ENCODE data around the gene MCRIP2.

MCRIP2 gene

DNA sequence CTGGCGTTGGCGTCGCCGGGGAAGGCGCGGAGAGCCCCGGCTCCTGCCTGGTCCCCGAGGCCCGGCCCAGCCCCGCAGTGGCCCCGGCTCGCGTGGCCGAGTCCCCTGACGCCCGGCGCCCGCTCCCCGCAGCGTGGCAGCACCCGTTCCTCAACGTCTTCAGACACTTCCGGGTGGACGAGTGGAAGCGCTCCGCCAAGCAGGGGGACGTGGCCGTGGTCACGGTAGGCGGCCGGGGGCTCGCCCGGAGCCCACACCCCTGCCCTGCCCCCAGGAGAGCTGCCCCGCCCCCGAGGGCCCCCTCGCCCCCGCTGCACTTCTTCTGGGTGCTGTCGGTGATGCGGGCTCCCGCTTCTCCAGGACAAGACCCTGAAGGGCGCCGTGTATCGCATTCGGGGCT is 8.0 kb downstream of the MCRIP2 start:
- DNase-seq, result no peak

DNA sequence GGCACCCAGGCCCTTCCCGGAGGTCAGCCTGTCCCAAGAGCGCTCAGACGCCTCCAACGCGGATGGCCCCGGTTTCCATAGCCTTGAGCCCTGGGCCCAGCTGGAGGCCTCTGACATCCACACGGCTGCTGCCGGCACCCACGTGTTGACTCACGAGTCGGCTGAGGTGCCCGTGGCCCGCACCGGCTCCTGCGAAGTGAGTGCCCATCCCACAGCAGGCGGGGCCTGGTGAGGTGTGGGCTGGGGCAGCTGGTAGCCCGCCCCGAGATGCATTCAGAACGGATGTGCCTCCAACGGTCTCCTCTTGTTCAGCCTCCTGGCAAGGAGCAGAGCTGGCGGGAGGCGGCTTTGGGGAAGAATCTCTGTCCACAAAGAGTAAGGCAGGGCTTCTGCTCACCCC is 10.2 kb downstream of the MCRIP2 start:
- DNase-seq, result no peak

DNA sequence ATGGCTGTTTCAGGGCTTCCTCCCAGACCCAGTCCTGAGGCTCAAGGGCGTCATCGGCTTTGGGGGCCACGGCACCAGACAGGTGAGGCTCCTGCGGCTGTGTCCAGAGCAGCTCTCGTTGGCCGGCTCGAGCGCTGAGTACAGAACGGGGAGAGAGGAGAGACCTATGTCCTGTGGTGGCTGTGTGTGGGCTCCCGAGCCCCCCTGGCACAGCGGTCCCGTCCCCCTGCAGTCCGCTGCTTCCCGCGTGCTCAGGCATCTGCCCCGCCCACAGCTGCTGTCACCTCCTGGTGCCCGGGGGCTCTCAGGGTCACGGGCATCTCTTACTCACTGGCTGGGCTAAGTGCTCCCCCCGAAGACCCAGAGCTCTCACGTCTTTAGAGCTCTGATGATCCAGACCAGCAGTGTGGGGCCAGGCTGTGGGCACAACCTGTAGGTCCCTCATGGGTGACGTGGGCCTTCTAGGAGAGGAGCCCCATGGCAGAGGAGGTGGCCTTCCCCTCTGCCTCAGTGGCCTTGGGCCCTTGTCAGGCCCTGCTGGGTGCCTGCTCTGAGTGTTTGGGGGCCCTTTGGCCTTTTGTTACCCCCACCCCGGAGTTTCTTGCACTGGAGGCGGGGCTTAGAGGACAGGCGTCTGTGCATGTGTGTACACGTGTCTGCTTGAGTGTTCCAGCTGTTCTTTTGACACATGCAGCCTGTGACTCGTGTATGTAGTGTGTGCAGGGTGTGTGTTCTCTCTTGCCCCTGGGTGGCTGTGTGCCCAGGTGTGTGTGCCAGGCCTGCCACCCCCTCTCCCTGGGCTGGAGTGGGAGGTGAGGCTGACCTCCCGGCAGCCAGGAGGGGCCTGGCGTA is 11.1 kb downstream of the MCRIP2 start:
- DNase-seq, result no peak

DNA sequence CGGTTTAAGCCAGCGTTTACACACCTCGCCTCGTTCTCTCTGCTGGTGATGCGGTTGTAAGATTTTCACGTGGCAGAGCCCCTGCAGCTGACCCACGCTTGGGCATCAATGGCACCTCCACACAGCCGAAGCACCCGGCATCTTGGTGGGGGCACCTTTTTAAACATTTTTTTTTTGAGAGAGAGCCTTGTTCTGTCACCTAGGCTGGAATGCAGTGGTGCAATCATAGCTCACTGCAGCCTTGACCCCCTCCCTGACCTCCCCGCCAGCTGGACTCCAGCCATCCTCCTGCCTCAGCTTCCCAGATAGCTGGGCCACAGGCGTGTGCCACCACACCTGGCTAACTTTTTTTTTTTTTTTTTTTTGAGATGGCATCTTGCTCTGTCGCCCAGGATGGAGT is 12.4 kb downstream of the MCRIP2 start:
- no peak for DNase-seq

DNA sequence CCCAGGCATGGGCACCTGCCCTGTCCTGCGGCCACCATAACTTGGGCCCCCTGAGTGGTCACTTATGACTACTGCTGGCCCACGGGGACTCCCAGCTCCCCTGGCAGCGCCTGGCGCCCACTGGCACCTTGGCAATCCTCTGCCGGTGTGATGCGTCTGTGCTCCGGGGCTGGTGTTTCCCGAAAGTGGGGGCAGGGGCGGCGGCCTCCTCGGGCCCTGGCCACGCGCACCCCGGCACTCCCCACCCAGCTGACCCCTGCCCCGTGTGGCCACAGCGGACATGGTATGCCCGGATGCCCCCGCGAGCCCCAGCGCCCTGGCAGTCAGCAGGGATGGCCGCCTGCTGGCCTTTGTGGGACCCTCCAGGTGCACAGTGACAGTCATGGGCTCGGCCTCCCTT is 15.9 kb downstream of the MCRIP2 start:
- no peak for DNase-seq

DNA sequence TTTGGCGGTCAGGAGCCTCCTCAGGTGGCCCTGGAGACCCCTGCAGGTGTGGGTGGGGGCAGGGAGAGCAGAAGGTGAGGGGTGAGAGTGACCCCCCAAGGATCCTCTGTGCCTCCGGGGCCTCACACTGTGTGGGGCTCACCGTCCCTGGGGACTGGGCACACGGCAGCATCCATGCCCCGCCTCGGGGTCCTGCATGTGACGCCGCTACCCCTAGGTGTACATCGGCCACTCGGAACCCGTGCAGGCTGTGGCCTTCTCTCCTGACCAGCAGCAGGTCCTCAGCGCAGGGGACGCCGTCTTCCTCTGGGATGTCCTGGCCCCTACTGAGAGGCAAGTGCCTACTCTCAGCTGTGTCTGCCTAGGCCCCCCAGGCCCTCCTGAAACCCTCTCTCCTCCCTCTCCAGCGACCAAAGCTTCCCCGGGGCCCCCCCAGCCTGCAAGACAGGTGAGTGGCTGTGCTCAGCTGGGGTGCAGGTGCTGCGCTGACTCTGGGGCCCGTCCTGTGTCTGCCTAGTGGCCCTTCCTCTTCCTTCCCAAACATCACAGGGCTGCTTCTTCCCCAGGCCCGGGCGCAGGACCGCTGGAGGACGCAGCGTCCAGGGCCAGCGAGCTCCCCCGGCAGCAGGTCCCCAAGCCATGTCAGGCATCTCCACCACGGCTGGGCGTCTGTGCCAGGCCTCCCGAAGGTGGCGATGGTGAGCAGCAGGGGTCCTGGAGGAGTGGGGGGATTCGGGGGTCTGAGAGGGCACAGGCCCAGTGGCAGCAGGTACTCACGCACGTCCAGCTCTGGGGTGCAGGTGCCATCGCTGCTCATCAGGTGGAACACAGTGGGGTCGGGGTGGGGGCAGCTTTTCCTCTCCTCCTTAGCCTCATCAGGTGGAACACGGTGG is 17.3 kb downstream of the MCRIP2 start:
- DNase-seq, result no peak

GRCh38 chr16:659618-660017 is 18.0 kb downstream of the MCRIP2 start:
- no peak for DNase-seq

DNA sequence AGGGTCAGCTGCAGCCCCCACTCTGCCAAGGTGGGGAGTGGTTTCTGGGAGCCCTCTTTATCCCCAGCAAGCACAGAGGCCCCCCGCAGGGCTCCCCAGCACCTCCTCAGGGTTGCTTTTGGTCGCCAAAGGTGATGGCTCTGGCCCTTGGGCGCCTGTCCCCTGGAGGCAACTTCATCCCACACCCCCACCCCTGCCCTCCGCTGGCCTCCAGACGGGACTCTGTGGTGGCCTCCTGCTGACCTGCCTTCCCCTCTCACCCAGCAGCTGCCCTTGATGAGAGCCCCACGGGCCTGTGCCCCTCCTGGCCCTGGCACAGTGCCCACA is 18.5 kb downstream of the MCRIP2 start:
- no peak for DNase-seq

DNA sequence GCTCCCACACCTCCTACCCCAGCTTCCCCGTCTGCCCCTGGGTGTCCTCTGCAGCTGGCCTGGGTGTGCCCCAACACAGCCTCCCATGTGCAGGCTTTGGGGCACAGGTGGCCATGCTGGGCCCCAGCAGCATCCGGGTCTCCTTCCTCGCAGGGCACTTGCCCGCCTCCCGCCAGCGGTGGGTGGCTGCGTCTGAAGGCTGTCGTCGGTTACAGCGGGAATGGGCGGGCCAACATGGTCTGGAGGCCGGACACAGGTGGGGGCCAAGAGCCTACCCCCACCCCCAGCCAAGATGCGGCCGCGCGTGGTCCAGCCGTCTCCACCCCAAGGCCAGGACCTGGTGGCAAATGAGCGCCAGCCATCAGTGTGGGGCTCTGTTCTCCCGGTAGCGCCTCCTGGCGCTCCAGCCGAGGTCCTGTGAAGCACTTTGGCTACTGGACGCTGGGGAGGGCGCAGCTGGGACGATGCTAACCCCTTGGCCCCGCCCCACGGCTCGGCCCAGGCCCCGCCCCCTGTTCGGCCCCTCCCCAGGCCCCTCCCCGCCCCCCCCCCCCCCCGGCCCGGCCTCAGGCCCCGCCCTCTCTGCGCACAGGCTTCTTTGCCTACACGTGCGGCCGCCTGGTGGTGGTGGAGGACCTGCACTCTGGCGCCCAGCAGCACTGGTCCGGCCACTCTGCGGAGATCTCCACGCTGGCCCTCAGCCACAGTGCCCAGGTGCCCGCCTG is 19.0 kb downstream of the MCRIP2 start:
- no peak for DNase-seq

GRCh38 chr16:661184-661821 is 19.7 kb downstream of the MCRIP2 start:
- no peak for DNase-seq

GRCh38 chr16:662095-662494 is 20.5 kb downstream of the MCRIP2 start:
- no peak for DNase-seq

DNA sequence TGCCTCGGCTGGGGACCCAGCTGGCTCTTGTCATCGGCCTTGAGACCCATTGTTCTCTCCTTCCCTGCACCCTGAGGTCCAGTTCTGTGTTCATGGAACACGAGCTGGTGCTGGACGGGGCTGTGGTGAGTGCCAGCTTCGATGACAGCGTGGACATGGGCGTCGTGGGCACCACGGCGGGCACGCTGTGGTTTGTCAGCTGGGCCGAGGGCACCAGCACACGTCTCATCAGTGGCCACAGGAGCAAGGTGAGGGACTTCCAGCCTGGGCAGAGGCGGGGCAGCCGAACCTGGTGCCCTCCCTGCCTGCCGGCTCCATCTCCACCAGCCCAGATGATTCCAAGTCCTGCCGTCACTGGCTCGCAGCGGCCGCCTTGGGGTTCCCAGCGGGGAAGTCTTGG is 21.0 kb downstream of the MCRIP2 start:
- no peak for DNase-seq

DNA sequence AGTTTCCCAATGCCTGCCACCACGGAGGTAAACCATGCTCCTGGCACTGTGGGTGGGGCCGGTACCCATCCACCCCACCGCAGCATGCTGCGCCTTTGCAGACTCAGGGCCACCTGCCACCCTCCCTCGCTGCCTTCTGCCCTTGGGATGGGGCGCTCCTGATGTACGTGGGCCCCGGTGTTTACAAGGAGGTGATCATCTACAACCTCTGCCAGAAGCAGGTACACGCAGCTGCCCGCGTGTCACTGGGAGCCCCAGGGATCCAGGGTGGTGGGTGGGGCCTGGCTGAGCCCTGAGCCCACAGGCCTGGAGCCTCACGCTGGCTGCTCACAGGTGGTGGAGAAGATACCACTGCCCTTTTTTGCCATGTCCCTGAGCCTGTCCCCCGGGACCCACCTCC is 24.9 kb downstream of the MCRIP2 start:
- DNase-seq, result no peak

GRCh38 chr16:667113-667779 is 25.6 kb downstream of the MCRIP2 start:
- no peak for DNase-seq

GRCh38 chr16:667780-668518 is 26.3 kb downstream of the MCRIP2 start, which contains the start of gene RHOT2:
RHOT2 (plus strand) TSS chr16:668132; CDS start chr16:668200, 68 bp downstream.
- DNase-seq, result peak; percentile 77

- DNase-seq, result no peak
Measured at GRCh38 chr16:668519-669171, 27.0 kb downstream of the MCRIP2 start.

DNA sequence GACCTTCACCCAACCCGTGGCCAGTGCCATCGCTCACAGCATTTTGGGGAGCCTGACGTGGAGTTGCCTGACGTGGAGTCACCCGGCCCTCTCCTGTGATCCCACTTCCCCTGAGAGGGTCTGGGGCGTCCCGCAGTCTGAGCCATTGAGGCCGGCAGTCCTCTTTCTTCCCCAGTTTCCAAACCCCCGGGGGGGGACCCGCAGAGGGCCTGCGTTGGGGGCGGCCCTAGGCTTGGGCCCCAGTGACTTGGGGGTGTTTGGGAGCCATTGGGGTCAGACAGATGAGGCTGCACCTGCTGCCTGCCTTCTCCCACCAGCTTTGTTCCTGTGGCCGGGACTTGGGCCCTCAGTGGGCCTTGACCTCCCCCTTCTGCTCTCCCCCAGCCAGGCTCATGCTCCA is 28.0 kb downstream of the MCRIP2 start:
- no peak for DNase-seq

- no peak for DNase-seq
Measured at GRCh38 chr16:670485-671352, 29.1 kb downstream of the MCRIP2 start.

- no peak for DNase-seq
Measured at GRCh38 chr16:671353-672131, 29.9 kb downstream of the MCRIP2 start.

Measured in DMS79 treated with DMSO at 0.1 percent for 48 hours (cell line).